C4-2B (cell line): ENCODE results near the gene SCUBE1.

Experiments
- CTCF ChIP-seq: fragments of 450-650 bp; conservative IDR thresholded peaks from 2 replicates; pipeline ENCODE4 v1.5.1; 2017; ENCODE audit warnings: mild to moderate bottlenecking
- ZFX ChIP-seq: fragments of 450-650 bp; IDR thresholded peaks from 2 replicates; pipeline ENCODE4 v1.6.1; 2017

- TF ChIP-seq CTCF (no peak), ZFX (no peak)
Measured at GRCh38 chr22:43236411-43237166, 106.6 kb downstream of the SCUBE1 start.
